ENCODE data around the gene ATP5F1E.
"Not testable (repeated sequence)": the region's sequence is repeated elsewhere in the genome, so short reads cannot be mapped to it uniquely, and the experiment has no call there.

Gene ATP5F1E

DNA sequence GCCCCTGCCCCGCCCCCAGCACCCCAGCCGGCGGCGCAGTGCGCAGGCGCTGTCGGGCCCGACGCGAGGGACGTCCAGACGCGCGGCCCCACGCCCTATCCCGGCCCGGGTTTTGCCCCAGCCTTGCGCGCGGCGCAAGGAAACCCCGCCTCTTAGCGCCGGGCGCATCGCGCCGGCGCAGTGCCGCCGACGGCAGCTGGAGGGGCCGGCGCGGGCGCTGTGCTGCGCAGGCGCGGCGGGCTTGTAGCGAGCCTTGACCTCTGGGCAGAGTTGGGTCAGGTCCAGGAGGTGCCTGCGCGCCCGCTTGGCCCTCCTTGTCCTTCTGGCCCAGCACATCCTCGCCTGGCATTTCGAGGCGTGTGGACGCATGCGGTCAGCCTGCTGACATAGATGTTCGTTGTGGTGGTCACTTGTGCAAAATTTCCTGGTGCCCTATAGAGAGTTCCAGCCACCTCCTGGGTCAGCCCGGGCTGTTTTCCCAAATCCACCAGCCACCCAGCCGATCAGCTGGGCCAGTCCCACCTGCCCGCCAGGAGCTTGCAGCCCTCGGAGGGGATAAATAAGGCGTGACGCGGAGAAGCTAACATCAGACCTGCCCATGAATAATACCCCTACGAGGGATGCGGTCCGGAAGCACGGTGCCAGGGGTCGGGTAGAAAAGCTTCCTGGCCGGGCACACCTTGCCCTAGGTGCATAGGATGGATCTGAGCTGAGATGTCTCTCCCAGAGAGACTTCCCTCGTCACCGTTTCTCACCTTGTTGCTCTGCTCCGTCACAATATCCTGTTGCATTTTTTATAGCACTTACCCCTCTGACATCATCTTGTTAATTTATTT, 10.9 kb upstream of the ATP5F1E start:
- peak; percentile 97 for DNase-seq

DNA sequence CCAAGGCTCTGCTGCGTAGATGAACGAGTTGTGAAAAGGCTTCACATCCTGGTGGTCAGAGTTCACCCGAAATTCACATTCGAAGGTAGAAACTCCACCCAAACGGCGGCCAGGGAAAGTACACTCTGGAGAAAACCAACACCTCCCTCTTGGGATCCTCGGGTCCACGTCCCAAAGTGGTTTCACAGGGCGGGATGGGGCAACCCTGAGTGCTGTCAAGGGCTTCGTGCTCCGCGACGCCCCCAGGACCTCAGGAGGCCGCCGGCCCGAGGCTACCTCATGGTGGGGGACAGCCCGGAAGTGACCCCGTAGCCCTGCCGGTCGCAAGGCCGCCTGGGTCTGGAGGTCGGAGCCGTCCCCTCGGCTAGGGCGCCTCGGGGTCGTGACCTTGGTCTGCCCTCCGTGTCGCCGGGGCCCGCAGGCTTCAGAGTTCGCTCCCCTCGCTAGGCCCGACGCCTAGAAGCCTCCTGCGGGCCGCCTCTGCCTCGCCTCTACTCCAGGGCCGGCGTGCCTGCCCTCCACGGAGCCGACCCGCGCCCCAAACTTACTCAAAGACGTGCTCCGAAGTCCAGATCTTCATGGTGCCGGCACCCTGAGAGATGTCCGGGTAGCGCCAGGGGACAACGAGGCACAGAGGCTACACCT, 10.1 kb upstream of the ATP5F1E start, which contains the start of gene PRELID3B:
PRELID3B (minus strand) TSS at position 636 of the 645 bp plus-strand sequence; CDS start at position 580, 56 bp downstream.
- no peak for DNase-seq

DNA sequence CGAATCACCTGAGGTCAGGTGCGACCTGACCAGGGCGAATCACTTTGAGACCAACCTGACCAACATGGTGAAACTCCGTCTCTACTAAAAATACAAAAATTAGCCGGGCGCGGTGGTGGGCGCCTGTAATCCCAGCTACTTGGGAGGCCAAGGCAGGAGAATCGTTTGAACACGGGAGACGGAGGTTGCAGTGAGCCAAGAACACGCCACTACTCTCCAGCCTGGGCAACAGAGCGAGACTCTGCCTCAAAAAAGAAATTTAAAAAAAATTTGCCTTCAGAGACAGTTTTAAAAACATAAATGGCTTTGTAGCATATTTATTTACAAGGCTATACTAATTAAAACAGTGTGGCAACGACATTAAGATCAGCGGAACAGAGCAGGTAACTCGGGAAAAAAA, 9.4 kb upstream of the ATP5F1E start:
- not testable (repeated sequence) for DNase-seq

DNA sequence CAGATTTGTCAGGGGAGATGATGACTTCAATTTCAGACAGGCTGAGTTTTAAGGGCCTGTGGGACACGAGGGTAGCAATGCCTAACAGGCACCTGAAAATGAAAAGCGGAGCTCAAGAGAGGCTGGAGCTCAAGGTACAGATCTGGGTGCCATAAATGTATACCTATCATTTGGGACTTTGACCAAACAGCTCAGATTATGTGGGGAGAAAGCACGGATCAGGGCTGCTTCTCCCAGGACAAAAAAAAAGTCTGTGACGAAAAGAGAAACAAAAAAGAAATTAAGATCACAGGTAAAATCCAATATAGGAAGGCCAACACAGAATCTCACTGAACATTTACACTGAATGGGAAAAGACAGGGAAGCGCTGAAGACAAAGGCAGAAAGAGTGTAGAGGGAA, 8.5 kb upstream of the ATP5F1E start:
- DNase-seq: no peak

DNA sequence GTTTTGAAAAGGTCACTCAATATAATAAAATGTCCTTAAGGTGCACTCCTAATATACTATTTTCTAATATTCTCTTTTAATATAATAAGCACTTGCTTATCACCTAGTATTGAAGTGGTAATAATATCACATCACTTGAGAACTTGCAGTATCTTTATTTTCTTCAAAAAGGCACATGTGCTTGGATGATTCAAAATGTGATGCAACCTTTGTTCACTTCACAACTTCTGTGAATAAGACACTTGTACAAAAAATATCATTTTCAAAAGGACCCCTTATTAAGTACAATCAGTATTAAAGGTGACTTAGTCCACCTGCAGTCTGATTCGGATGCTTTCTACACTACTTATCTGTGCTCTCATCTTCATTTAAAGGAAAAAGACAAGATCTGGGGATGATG, 7.1 kb upstream of the ATP5F1E start:
- no peak for DNase-seq

DNA sequence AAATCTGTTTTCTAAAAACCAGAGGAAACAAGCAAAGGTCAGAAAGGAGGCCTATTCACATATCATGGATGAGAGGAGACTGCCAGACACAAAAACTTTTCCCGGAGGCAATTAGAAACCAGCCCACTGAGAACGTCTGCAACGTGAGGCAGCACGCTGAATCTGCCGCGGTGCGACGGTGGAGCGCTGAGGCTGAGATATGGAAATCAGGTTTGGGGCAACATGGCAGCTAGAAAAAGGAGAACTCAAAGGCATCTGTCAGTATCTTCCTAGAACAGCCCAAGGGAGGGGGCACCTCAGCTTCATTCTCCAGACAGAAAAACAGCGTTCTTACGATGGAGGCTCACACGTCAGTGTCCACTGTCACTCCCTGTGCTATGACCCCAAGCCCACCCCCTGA, 5.3 kb upstream of the ATP5F1E start:
- no peak for DNase-seq

DNA sequence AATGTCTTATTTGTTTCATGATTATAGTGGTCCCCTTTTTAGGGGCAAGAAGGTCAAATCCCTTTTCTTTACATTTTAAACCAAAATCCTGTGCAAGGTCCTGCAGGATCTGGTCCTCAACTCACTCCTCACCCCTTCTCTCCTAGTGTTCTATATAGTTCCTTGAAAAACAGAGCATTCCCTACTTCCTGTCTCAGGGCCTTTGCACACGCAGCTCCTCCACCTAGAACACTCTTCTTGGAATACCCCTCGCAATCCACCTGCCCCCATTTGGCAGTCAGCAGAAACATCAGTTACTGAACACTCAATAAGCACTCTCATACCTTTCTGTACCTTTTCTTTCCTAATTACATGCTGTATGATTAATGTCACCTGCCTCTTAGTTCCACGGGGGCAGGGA, 3.2 kb upstream of the ATP5F1E start:
- no peak for DNase-seq

DNA sequence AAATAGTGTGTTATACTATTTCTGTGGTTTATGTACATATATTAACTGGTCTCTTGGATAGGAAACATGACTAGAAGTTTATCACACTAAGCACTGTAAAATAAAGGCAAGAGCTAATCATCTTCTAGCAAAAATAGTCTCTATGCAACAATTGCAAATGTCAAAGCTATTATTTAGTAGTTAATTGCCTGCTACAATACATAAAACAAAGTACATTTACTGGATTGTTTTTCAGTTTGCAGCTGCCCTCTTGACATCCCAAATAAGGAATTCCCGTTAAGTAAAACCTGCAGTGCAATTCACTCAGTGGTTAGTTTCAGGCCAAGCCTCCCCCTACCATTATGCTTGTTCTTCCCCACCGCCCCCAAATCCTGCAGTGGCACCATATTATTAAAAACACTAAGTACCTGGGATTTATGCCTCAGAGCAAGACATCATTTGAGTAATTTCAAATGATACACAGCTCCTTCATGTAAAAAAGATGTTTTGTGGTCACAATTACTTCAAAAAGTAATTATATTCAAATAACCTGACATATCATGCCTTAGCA, 1.6 kb upstream of the ATP5F1E start:
- no peak for DNase-seq

DNA sequence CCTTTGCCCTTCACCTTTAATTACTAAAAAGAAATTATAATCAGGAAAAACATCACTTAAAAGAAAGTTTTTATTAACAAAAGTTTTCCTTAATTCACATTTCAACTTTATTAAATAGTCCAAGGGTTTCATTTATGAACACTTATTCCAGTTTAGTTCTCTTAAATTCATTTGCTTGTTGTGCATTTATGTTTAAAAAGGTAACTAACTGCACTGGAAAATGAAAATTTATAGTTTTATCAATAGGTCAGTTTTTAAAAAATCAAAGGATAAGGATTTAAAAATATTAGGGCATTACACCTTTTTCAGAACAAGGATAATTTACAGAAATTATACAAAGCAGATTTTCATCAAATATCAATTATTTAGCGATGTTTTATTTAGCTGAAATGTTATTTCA, 958 bp upstream of the ATP5F1E start:
- no peak for DNase-seq

DNA sequence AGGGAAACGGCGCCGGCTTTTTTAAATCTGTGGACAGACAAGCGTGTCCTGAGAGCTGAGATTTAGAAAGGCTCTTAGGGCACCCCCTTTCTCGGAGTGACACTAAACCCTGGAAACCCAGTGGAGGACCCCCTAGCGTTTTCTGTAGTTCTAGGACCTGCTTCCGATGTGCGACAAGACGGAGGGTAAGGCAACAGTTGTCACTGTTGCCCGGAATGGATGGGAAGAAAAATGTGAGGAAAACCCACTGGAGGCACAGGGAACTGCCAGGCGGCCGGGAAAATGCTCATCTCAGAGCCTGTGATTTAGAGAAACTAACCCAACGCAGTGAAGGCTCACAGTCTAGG, 551 bp upstream of the ATP5F1E start:
- DNase-seq: peak; percentile 84

DNA sequence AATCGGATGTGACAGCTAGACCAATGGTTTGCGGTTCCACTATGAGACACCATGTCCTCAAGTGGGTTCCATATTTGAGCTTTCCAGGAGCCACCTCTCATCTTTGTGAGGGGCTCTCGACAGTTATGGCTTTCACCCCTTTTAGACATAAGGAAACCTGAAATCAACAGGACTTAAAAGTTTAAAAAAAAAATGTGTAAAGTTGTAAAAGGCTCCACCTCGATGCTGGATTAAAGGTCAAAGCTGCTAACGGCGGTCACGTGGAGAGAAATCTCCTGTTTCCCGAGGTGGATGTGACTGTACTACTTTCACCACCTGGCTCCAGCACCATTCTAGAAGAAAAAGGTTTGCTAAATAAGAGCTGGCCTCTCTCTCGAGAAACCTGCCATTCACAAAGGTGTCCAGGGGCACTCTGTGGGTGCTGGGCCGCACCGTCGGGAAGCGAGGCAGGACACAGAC, 542 bp downstream of the ATP5F1E start:
- DNase-seq: no peak

DNA sequence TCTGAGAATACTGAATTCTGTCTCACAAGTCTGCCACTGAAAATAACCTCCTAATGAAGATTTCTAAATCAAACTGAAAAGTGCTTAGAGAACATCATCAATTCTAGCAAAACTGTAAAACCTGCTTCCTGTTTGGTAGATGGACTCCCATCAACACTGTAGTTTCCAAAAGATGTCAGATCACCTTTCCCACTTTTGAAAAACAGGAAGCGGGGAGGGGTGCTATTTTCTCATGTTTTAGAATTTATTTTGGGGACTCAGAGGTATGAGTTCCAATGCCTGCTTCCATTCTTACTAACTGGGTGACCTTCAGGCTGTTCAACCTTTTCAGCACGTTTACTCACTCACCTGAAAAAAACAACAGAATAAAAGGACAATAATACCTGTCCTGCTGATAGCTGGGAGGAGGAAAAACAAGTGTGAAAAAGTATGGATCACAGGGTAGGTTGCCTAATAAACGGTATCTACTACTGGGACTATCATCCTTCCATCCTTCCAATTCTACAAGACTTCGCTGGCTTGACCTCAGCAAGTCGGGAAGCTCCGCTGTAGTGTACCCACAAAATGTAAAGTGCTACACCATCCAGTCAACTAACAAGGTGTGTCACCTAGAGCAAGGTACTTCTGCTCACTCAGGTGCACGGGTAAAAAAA, 1.1 kb downstream of the ATP5F1E start:
- DNase-seq: no peak

DNA sequence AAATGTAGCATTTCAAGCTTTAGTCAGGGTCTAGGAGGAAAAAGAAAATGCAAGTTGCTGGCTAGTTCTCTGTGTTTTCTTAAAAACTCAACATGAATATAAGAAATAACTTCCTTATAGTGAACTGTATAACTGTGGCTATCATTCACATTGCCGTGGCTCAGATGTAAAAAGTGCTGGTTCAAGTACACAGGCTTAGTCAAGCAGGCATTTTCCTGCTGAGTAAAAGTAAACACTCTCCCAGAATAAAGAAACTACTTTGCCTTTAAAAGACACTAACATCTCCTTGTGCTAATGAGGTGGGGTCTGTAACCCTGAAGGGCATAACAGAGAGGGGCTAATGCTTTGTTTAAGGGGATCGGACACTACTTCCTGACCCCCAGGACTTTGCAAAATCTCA, 3.3 kb downstream of the ATP5F1E start:
- no peak for DNase-seq

DNA sequence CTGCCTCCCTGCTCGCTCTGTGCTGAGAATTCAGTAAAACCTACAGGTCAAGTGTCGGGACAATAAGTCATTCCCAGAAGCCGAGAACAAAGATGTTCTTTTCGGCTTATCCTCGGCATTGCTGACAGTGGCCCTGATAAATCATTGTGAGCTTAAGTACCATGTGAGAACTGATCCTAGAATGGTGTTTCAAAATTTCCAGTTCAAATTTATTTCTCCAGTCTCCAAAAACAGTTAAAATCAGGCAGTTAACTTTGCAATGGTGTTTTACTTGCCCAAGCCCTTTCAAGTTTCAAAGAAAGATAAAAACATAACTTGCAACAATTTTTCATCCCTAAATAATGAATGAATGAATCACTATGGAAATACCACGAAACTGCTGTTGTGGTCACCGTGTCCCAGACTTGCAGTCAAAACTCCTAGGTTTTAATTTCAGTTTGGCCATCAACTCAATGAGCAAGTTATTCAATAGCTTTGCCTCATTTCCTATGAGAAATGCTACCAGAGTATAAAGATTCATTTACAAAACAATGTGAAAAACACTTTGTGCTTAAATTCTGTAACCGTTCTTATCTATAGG, 4.3 kb downstream of the ATP5F1E start:
- no peak for DNase-seq

DNA sequence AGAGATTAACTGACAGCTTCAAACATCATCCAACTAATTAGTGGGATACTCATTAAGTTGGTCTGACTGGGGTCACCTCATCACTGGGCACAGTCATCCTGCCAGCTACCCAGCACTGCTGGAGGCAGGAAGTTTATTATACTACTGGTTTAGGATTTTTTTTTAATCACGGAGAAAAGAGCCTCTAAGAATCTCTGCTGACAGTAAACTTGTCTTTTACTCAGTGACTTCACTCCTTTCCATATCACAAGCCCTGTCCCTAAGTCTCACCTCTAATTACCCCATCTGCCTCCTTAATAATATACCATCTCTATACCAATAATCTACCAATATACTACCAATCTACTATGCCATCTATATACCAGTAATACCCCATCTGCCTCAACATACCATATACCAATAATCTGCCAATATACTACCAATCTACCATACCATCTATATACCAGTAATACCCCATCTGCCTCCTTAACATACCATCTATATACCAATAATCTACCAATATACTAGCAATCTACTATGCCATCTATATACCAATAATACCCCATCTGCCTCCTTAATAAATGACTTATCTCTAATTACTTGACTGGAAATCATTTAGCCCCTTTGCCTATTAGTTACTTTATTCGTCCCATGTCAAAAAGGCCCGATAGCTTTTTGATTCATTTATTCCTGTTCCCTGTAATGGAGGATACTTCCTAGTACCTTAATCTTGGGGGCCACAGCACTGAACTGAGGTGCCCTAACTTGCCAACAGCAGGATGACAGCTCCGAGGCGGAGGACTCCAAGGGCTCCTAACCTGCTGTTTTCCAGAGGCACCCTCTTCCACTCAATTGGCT, 5.0 kb downstream of the ATP5F1E start:
- DNase-seq: no peak

DNA sequence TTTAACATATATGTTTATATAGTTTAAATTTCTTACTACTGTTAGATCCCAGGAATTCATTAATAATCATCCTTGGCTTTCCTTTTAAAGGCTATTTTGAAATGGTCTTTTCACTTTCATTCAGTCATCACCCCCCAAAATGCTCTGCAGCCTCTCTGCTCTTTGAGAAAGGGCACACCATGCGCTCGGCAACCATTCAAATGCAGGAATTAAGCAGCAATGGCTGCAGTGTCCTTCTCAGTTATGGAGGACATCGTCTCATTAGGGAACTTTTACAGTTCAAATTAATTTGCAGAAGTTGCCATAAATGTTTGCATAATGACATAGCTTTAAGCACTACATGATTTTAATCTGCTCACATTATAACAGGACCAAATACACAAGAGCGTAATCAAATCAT, 6.6 kb downstream of the ATP5F1E start:
- no peak for DNase-seq

DNA sequence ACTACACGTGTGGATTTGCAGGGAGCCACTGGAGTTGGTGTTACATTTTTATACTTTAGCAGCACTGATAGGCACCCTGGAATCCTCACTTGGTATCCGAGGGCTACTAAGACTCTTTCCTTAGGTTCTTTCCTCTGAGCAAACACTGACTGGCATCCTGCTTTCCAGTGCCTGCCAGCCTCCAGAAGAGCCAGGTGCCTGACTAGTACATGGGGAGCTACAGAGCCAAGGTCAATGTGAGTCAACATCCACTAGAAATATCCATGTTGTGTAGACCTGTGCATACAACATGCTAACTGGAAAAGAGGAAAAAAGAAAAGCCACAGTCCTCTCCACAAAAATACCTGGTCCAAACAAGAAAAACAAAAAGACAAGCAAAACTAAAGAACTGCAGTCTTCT, 7.0 kb downstream of the ATP5F1E start:
- DNase-seq: no peak

DNA sequence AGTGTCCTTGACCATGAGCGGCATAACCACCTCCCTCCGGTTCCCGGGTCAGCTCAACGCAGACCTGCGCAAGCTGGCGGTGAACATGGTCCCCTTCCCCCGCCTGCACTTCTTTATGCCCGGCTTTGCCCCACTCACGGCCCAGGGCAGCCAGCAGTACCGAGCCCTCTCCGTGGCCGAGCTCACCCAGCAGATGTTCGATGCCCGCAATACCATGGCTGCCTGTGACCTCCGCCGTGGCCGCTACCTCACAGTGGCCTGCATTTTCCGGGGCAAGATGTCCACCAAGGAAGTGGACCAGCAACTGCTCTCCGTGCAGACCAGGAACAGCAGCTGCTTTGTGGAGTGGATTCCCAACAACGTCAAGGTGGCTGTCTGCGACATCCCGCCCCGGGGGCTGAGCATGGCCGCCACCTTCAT, 8.0 kb downstream of the ATP5F1E start:
- DNase-seq: no peak

DNA sequence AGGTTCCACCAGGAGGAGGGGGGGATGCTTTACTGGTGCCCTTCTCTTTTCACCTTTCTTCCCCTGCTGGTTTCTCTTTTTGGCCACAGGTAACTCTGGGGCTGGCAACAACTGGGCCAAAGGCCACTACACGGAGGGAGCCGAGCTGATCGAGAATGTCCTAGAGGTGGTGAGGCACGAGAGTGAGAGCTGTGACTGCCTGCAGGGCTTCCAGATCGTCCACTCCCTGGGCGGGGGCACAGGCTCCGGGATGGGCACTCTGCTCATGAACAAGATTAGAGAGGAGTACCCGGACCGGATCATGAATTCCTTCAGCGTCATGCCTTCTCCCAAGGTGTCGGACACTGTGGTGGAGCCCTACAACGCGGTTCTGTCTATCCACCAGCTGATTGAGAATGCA, 8.5 kb downstream of the ATP5F1E start:
- no peak for DNase-seq

DNA sequence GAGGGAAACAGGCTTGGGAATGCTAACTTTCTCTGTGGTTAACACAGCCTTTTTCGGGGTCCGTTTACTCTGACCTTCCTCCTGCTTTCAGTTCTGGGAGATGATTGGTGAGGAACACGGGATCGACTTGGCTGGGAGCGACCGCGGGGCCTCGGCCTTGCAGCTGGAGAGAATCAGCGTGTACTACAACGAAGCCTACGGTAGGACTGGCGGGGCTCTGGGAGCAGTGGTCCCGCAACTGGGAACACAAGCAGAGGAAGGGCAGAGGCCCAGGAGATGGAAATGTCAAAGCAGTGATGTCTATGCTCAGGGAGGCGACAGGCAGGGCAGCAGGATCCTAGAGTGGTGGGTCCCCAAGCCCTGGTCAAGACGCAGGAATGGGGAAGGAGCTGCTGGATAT, 9.4 kb downstream of the ATP5F1E start:
- no peak for DNase-seq

DNA sequence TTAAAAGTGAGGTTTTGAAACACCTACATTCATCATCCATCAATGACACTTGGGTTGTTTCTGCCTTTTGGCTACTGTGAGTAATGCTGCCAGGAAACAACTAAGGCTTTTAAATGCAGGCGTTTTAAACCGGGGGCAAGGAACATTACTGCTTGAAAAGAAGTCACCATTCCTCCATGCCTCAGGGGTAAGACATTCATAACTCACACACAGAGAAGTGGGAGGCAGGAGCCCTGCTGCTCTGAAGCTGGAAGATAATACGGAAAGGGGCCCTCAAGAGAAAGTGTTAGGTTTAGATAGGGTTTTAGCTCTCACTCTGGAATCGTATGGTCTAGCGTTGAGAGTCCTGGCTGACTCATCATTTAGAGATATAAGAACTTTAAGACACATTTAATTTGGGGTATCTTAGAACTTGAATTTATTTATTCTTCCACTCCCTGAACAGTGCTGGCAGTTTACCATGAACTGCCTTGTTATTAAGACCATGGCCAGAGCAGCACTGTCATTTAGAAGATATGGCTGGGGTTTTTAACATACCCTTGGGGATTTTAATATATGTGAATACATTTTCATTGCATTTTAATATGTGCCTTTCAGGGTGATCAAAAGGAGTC, 11.1 kb downstream of the ATP5F1E start:
- no peak for DNase-seq

DNA sequence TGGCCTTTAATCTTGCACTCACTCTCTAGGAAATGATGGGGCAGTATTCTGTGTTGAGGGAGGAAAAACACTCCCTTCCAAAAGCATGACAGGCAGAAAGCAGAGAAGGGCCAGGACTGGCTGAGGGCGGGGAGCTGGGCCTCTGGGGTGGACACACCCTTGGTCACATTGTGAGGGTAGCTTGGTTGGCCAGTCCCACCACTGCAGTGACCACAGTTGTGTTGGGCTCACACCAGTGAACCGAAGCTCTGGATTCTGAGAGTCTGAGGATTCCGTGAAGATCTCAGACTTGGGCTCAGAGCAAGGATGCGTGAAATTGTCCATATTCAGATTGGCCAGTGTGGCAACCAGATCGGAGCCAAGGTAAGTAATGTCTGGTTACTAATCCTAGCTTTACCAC, 12.9 kb downstream of the ATP5F1E start, which contains the start of gene TUBB1:
TUBB1 (plus strand) TSS at position 213 of the 400 bp plus-strand sequence; CDS start at position 307, 94 bp downstream.
- no peak for DNase-seq
